GM12873 (cell line): ENCODE data around the gene SMIM10L2A.

Experiments used
- TF ChIP-seq, protein P1 (sequence below): IDR thresholded peaks from 2 replicates; pipeline ENCODE4 v1.5.1; 2012; ENCODE audit warnings: low read depth, mild to moderate bottlenecking, moderate library complexity, low read length, control low read depth; ENCODE audit not compliant: insufficient read depth; ENCODE audit errors: missing control alignments

Gene SMIM10L2A

DNA sequence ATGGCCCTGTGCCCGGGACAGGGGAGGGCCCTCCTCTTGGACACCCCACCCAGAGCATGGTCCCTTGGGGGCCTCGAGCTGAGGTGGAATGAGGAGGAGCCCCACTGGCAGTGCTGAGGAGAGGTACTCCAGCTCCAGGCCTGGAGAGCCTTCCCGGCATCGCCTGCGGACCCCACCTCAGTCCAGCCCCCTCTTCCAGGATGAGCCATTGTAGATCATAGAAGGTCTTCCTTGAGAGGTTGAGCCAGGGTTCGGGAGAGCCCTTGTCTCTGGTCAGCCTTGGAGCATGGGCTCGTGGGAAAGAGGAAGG lies 16.9 kb downstream of the SMIM10L2A start:
- TF ChIP-seq, protein P1, sequence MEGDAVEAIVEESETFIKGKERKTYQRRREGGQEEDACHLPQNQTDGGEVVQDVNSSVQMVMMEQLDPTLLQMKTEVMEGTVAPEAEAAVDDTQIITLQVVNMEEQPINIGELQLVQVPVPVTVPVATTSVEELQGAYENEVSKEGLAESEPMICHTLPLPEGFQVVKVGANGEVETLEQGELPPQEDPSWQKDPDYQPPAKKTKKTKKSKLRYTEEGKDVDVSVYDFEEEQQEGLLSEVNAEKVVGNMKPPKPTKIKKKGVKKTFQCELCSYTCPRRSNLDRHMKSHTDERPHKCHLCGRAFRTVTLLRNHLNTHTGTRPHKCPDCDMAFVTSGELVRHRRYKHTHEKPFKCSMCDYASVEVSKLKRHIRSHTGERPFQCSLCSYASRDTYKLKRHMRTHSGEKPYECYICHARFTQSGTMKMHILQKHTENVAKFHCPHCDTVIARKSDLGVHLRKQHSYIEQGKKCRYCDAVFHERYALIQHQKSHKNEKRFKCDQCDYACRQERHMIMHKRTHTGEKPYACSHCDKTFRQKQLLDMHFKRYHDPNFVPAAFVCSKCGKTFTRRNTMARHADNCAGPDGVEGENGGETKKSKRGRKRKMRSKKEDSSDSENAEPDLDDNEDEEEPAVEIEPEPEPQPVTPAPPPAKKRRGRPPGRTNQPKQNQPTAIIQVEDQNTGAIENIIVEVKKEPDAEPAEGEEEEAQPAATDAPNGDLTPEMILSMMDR: no peak

DNA sequence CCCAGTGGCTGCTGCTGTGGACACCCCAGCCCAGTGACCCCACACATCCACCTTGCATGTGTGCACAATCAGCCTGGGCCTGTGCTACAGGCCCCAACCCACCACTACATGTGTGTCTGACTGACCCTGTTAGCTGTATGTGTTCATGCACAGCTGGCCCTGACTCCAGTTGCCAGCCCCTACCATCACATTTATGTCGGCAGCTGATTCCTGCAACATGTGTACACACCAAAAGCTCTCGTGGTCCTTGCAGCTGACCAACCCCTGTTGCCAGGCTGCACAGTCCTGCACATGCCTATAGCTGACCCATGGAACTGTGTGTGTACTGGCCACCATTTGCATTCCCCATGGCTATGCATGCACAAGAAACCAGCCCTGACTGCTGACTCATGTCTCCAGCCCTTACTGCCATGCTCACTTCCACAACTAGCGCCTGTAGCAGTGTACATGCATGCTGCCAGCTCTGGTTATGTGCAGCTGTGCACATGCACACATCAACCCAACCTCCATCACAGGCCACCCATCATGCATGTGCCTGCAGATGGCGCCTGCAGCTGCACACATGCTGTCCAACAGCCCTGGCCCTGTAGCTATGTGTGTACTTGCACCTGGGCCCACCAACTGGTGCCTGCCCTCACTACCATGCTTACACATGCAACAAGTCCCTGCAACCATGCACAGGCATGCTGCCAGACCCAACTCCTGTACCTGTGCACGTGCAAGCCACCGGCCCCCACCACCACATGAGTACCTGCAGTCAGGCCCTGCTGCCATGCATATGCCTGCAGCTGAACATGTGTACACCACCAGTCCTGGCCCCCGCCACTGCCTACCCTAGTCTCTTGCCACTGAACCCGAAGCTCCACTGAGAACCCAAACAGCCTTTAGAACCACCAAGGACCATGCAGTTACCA lies 28.1 kb downstream of the SMIM10L2A start:
- TF ChIP-seq, protein P1: no peak

DNA sequence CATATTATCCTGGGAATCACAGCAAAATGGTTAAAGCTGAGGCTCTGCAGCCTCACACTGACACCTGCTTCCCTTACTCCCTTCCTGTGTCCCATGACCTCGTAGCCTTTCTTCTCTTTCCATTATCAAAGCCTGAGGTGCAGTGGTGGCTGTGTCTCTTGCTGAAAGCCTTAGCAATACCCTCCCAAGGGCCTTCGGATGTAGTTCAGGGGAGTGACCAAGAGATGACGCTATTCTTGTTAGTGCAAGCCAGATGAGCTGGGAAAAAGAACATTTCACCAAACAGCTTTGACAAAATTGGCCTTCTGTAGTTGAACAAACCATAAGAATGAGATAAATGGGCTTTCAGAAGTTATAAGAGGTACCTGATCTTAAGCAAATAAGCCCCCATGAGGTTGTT lies 31.6 kb downstream of the SMIM10L2A start:
- TF ChIP-seq, protein P1: peak; percentile 25

DNA sequence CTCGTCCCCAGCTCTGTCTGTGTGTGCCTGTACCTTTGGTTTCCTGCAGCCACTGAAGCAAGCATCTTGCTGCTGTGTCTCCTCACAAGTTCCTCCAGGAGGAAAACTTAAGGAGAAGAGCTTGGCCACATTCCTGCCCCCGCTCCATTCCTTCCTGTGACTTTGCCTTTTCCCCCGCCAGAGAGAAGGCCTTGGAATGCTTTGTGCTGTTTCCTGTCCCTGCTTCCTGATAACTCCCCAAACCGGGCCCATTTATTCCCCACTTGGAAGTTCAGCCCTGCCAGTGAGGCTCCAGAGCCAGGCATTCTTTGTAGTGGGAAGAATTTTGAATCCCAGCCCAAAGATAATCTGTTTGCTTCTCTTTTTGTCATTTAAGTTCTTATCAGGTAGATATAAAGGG lies 33.1 kb downstream of the SMIM10L2A start:
- TF ChIP-seq, protein P1: no peak

DNA sequence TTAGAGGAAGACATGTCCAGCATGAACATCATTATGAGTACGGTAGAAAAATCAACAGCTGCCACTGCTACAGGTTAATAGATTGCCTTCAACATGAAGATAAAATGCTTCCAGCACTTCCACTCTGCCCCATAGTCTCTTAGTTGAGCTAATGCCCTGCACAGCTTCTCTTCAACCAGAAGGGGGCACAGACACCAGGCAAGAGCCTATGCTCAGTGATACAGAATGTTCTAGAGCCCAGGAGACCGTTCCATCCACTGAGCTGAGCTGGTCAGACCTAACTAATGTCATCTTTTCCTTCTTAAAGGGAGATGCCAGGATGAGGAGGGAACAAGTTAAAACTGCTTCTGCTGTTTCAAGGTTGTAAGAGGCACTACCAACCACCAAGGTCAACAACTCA lies 42.2 kb downstream of the SMIM10L2A start:
- TF ChIP-seq, protein P1: peak; percentile 63

DNA sequence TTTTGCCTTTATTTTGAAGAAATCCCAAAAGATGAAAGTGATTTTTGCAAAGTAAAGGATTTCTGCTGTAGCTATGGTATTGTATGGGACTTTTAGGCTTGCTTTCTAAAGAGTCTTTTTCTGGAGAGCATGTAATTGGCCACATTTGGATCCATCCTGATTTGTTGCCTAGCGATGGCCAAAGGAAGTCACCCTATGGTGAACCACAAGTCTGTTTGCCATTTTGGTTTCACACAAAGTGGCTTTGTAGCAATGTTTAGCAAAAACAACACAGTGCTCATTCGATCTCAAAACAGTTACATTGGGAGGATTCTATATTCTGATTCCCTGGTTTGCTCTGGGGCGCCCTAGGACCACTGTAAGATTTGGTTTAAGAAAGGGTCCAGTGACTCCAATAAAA lies 54.6 kb downstream of the SMIM10L2A start:
- TF ChIP-seq, protein P1: no peak

DNA sequence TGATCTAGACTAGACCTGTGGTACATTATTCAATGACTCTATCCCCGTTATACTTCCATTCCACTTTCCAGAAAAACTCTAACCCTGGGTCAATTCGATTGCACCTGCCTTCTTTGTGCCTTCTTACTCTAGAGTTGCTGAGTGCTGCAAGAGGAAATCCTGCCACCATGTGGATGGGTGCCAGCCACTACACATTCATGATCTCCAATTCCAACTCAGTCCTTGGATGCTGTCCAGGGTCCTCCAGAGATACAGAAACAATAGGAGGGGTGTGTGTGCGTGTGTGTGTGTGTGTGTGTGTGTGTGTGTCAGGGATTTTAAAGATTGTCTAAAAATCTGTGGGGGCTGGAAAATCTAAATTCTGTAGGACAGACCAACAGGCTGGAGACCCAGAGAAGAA lies 55.8 kb downstream of the SMIM10L2A start:
- TF ChIP-seq, protein P1: peak; percentile 55
